NCI-H1105 (cell line): ENCODE data around the gene HDHD2.
"Not testable (repeated sequence)": the region's sequence is repeated elsewhere in the genome, so short reads cannot be mapped to it uniquely, and the experiment has no call there.

Experiments used
- DNase-seq: peaks from one replicate; lab custom pipeline; 2025; lab: John Stamatoyannopoulos, UW

The HDHD2 gene

GRCh38 chr18:47150029-47150823 lies at the start of gene HDHD2:
TSS of gene HDHD2 (minus strand) at chr18:47150500. CDS start at chr18:47136439, 14,061 bp downstream.
- peak; percentile 80 for DNase-seq

GRCh38 chr18:47195961-47196360 lies 45.7 kb upstream of the HDHD2 start:
- DNase-seq = not testable (repeated sequence)

GRCh38 chr18:47191961-47192360 lies 41.7 kb upstream of the HDHD2 start:
- no peak for DNase-seq

- DNase-seq = no peak
Measured at GRCh38 chr18:47187721-47188120, 37.4 kb upstream of the HDHD2 start.

GRCh38 chr18:47184419-47185050 lies 34.2 kb upstream of the HDHD2 start:
- no peak for DNase-seq

- not testable (repeated sequence) for DNase-seq
Measured at GRCh38 chr18:47182156-47182555, 31.9 kb upstream of the HDHD2 start.

- no peak for DNase-seq
Measured at GRCh38 chr18:47180765-47181164, 30.5 kb upstream of the HDHD2 start.

- DNase-seq = peak; percentile 68
Measured at GRCh38 chr18:47179520-47179919, 29.2 kb upstream of the HDHD2 start.

- DNase-seq = peak; percentile 89
Measured at GRCh38 chr18:47175898-47176575, 25.7 kb upstream of the HDHD2 start, which contains the start of gene IER3IP1. TSS of gene IER3IP1 (minus strand) at chr18:47176364. CDS start at chr18:47176277, 87 bp downstream.

- DNase-seq = no peak
Measured at GRCh38 chr18:47175283-47175897, 25.1 kb upstream of the HDHD2 start.

- DNase-seq = no peak
Measured at GRCh38 chr18:47174545-47175116, 24.3 kb upstream of the HDHD2 start.

- no peak for DNase-seq
Measured at GRCh38 chr18:47172476-47172875, 22.2 kb upstream of the HDHD2 start.

GRCh38 chr18:47168913-47169312 lies 18.6 kb upstream of the HDHD2 start:
- DNase-seq = no peak

- DNase-seq = no peak
Measured at GRCh38 chr18:47168509-47168908, 18.2 kb upstream of the HDHD2 start.

GRCh38 chr18:47166294-47166693 lies 16.0 kb upstream of the HDHD2 start:
- no peak for DNase-seq

- DNase-seq = no peak
Measured at GRCh38 chr18:47163241-47163640, 12.9 kb upstream of the HDHD2 start.

- DNase-seq = no peak
Measured at GRCh38 chr18:47160256-47160655, 10.0 kb upstream of the HDHD2 start.

- DNase-seq = not testable (repeated sequence)
Measured at GRCh38 chr18:47158404-47158803, 8.1 kb upstream of the HDHD2 start.

GRCh38 chr18:47151439-47151838 lies 1.1 kb upstream of the HDHD2 start:
- DNase-seq = no peak

GRCh38 chr18:47150824-47151366 lies 595 bp upstream of the HDHD2 start:
- DNase-seq = no peak

- no peak for DNase-seq
Measured at GRCh38 chr18:47149457-47150028, 757 bp downstream of the HDHD2 start.
